Nephron (organoid): Measurements from ENCODE around the gene RAPH1.
A peak's percentile ranks its signal among the peaks of the same experiment; 100 is the strongest.

Source experiments
- H3K27ac Mint-ChIP-seq, 3 experiments: 2 replicates each; pipeline ENCODE4 v1.8.0; 2020; ENCODE audit warnings: mixed read lengths in 3 of 3, mild to moderate bottlenecking in 2 of 3, moderate library complexity in 1 of 3
- H3K27me3 Mint-ChIP-seq: 2 replicates; pipeline ENCODE4 v1.8.0; 2021; ENCODE audit warnings: low read depth, mild to moderate bottlenecking, moderate library complexity, mixed read lengths
- H3K36me3 Mint-ChIP-seq: 2 replicates; pipeline ENCODE4 v1.8.0; 2020; ENCODE audit warnings: low read depth, mixed read lengths
- H3K4me1 Mint-ChIP-seq: 2 replicates; pipeline ENCODE4 v1.8.0; 2020; ENCODE audit warnings: mixed read lengths
- H3K4me3 Mint-ChIP-seq, 3 experiments: 2 replicates each; pipeline ENCODE4 v1.8.0; 2020; ENCODE audit warnings: mild to moderate bottlenecking in 3 of 3, mixed read lengths in 3 of 3, moderate library complexity in 2 of 3
- H3K9me3 Mint-ChIP-seq: 2 replicates; pipeline ENCODE4 v1.8.0; 2020; ENCODE audit warnings: mixed read lengths
- TF ChIP-seq, protein P1 (sequence below), 3 experiments: fragments of 200-600 bp; sonication (generic); IDR thresholded peaks; one replicate each; pipeline ENCODE4 v1.5.0; 2021; ENCODE audit warnings: antibody characterized with exemption in 3 of 3; ENCODE audit not compliant: unreplicated experiment in 3 of 3

RAPH1 gene

DNA sequence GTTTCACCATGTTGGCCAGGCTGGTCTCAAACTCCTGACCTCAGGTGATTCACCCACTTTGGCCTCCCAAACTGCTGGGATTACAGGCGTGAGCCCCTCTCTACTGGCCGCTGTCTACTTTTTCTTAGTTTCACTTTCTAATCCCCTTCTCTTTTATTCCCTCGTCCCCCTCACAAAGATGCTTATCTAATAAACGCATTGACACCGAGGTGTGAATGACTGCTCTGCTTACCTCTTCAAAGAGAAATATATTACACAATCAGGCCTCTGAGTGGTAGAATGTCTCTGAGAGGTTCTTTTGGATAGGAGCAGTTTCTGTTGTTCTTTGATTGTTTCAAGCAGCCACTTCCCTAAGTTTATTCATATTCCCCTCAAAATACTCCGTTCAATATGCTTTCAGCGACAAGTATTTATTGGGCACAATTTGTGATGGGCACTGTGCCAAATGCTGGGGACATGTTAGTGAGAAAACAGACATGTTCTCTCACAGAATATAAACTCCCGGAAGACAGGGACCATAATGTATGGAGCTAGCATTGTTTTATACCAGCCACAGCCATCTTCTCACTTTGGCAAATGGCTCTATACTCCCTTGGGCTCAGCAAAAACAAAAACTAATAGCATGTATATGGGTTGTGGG lies 34.7 kb upstream of the RAPH1 start:
- H3K27ac Mint-ChIP-seq, result no peak overlapping the region
- no peaks in the 10 kb centered on the region for H3K9me3 Mint-ChIP-seq
- H3K36me3 Mint-ChIP-seq, result no peaks in the 10 kb centered on the region
- peaks cover 10% of the 10 kb centered on the region for H3K4me1 Mint-ChIP-seq
- TF ChIP-seq, protein P1, sequence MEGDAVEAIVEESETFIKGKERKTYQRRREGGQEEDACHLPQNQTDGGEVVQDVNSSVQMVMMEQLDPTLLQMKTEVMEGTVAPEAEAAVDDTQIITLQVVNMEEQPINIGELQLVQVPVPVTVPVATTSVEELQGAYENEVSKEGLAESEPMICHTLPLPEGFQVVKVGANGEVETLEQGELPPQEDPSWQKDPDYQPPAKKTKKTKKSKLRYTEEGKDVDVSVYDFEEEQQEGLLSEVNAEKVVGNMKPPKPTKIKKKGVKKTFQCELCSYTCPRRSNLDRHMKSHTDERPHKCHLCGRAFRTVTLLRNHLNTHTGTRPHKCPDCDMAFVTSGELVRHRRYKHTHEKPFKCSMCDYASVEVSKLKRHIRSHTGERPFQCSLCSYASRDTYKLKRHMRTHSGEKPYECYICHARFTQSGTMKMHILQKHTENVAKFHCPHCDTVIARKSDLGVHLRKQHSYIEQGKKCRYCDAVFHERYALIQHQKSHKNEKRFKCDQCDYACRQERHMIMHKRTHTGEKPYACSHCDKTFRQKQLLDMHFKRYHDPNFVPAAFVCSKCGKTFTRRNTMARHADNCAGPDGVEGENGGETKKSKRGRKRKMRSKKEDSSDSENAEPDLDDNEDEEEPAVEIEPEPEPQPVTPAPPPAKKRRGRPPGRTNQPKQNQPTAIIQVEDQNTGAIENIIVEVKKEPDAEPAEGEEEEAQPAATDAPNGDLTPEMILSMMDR (IDR thresholded peaks at IDR 0.05; ENCODE audit: unreplicated experiment in 3 of 3), result no peak
- H3K27me3 Mint-ChIP-seq, result peaks cover 3% of the 10 kb centered on the region
- H3K4me3 Mint-ChIP-seq, result no peak overlapping the region

DNA sequence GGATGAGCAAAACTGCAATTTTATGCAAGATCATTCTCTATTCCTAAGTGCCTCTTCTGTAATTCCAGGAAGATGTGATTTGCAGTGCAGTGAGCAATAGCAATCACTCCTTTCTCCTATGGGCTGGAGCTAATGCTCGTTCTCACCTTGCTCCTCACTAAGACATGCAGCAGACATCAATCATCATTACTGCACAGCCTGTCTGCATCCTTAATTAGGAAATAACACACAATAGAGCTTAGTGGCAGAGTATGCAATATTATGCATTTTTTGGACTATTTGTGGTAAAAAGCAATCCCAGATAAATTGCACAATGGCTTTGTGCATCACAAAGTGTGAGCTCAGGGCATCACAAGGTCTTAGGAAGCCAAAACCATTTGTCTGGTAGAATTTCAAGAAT lies 32.6 kb upstream of the RAPH1 start:
- no peak overlapping the region for H3K4me3 Mint-ChIP-seq
- no peaks in the 10 kb centered on the region for H3K9me3 Mint-ChIP-seq
- no peaks in the 10 kb centered on the region for H3K36me3 Mint-ChIP-seq
- TF ChIP-seq, protein P1 (IDR thresholded peaks at IDR 0.05; ENCODE audit: unreplicated experiment in 3 of 3), result no peak
- no peak overlapping the region for H3K27ac Mint-ChIP-seq
- peaks cover 3% of the 10 kb centered on the region for H3K27me3 Mint-ChIP-seq
- peaks cover 14% of the 10 kb centered on the region for H3K4me1 Mint-ChIP-seq

DNA sequence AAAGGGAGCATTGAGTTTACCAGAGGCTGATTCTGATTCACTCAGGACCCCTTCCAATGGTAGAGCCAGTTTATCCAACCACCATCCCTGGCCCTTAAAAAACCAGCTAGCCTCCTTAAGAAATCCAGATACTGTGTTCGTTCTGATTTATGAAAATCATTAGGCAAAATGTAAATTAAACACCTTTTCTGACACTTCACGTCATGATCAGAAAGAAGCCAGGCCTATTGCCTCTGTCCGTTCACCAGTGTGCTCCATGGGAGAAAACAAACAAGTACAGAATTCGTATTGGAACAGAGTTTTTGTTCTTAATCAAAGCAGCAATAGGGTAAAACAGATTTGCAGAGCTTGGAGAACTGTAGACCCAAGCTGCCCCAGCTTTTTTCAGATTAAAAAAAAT lies 31.1 kb upstream of the RAPH1 start:
- peaks cover 22% of the 10 kb centered on the region for H3K4me1 Mint-ChIP-seq
- no peaks in the 10 kb centered on the region for H3K9me3 Mint-ChIP-seq
- no peak overlapping the region for H3K27ac Mint-ChIP-seq
- TF ChIP-seq, protein P1 (IDR thresholded peaks at IDR 0.05; ENCODE audit: unreplicated experiment in 3 of 3), result no peak
- H3K27me3 Mint-ChIP-seq, result peaks cover 3% of the 10 kb centered on the region
- H3K36me3 Mint-ChIP-seq, result no peaks in the 10 kb centered on the region
- no peak overlapping the region for H3K4me3 Mint-ChIP-seq

DNA sequence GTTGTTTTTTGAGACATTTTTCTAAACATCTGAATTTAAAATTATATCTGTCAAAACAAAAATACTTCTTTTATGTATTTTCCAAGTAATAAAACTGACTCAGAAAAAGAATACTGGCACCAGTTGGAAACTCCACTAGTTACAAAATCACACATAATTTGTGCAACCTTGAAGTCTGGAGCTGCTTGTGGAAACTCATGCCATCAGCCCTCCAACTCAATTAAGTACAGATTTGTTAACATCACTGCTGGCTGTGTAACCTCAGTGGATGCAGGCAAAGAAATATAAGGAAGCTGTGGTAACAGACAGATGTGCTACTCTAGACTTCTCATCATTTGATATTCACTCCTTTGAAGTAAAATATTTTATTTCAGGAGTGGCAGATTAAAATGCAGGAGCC lies 30.0 kb upstream of the RAPH1 start:
- no peaks in the 10 kb centered on the region for H3K36me3 Mint-ChIP-seq
- H3K4me1 Mint-ChIP-seq, result peaks cover 22% of the 10 kb centered on the region
- TF ChIP-seq, protein P1 (IDR thresholded peaks at IDR 0.05; ENCODE audit: unreplicated experiment in 3 of 3), result no peak
- H3K4me3 Mint-ChIP-seq, result no peak overlapping the region
- H3K27ac Mint-ChIP-seq, result no peak overlapping the region
- peaks cover 6% of the 10 kb centered on the region for H3K27me3 Mint-ChIP-seq
- H3K9me3 Mint-ChIP-seq, result no peaks in the 10 kb centered on the region

DNA sequence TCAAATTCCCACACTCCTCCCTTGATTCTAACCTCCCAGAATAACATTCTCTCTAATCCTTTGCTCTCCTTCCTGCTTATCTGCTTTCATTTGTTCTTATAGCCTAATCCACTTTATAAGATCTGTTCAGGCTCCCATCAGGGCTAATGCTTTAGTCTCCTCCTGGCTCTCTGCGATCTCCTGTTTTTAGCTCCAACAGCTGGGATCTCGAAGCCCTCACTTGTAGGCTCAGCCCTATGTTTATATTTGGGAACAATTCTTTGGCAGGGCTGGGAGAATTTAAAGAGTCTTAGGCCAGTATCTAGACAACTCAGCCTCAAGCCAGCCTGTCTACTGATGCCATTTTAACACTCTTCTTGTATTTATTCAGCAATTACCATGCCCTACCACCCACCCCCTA lies 27.2 kb upstream of the RAPH1 start:
- TF ChIP-seq, protein P1 (IDR thresholded peaks at IDR 0.05; ENCODE audit: unreplicated experiment in 3 of 3), result no peak
- no peaks in the 10 kb centered on the region for H3K36me3 Mint-ChIP-seq
- peaks cover 22% of the 10 kb centered on the region for H3K4me1 Mint-ChIP-seq
- H3K27ac Mint-ChIP-seq, result peak overlapping the region; percentile 37 to 64 (median 52)
- H3K9me3 Mint-ChIP-seq, result no peaks in the 10 kb centered on the region
- no peak overlapping the region for H3K4me3 Mint-ChIP-seq
- H3K27me3 Mint-ChIP-seq, result peaks cover 7% of the 10 kb centered on the region

DNA sequence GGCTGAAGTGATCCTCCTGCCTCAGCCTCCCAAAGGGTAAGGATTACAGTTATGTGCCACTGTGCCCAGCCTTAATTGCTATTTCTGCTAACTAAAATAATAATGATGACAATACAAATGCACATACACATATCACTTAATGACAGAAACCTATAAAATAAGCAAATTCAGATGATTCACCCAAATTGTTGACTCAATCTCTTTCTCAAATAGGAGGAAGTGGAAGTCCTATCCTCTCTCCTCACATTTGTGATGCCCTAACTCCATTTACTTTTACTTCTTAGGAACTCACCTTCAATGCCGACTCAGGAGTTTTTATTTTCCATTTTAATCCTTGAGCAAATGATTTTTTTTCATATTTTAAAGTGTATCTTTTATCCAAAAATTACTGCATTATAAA lies 24.5 kb upstream of the RAPH1 start:
- peaks cover 4% of the 10 kb centered on the region for H3K27me3 Mint-ChIP-seq
- no peaks in the 10 kb centered on the region for H3K9me3 Mint-ChIP-seq
- peaks cover 23% of the 10 kb centered on the region for H3K4me1 Mint-ChIP-seq
- TF ChIP-seq, protein P1 (IDR thresholded peaks at IDR 0.05; ENCODE audit: unreplicated experiment in 3 of 3), result no peak
- no peaks in the 10 kb centered on the region for H3K36me3 Mint-ChIP-seq
- no peak overlapping the region for H3K4me3 Mint-ChIP-seq
- no peak overlapping the region for H3K27ac Mint-ChIP-seq
